GM19463 (cell line): ENCODE data around the gene CCSER2.
A peak's percentile ranks its signal among the peaks of the same experiment; 100 is the strongest.
"Not testable (repeated sequence)": the region's sequence is repeated elsewhere in the genome, so short reads cannot be mapped to it uniquely, and the experiment has no call there.

Source experiments
- ATAC-seq: cut with Tn5 transposase; IDR thresholded peaks from one replicate; pipeline ENCODE4 v1.9.1; 2021; ENCODE audit warnings: mild to moderate bottlenecking, moderate library complexity; ENCODE audit not compliant: unreplicated experiment

The CCSER2 gene

GRCh38 chr10:84511709-84512285 is 183.4 kb downstream of the CCSER2 start:
- ATAC-seq = no peak

GRCh38 chr10:84517554-84517953 is 189.2 kb downstream of the CCSER2 start:
- no peak for ATAC-seq

DNA sequence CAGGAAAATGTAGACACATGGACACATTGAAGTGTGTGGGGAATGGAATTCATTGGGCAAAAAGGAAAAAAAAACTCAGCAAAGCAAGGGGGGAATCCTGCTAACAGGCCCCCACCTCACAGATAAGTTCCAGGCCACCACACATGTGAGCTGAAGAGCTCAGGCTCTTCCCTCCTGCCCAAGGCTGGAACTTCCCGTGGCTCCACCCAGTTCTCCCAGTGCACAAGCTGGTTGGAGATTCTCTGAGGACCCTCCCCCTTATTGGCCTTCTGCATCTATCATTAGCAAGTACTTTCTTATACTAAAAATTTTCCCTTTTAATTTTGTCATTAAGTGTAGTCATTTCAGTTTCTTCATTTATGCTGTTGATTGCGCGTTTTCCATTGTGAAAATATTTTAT is 190.8 kb downstream of the CCSER2 start:
- no peak for ATAC-seq

DNA sequence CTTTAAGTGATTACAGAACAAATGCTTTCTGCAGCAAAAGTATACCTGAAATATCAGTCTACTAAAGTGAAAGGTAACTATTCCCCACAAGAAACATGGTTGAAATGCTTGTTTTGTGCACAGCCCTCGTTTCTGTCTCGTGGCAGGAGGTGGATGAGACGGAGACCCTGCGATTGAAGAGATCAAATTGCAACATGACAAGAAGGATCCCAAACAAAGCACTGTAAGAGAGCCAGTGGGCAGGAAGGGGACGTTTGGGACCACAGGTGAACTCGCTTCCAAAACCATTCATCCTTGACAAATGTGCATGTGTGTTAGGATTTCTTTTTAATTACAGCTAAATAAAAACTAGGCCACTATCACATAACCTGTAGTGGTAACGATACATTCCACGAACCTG is 192.6 kb downstream of the CCSER2 start:
- ATAC-seq = no peak

DNA sequence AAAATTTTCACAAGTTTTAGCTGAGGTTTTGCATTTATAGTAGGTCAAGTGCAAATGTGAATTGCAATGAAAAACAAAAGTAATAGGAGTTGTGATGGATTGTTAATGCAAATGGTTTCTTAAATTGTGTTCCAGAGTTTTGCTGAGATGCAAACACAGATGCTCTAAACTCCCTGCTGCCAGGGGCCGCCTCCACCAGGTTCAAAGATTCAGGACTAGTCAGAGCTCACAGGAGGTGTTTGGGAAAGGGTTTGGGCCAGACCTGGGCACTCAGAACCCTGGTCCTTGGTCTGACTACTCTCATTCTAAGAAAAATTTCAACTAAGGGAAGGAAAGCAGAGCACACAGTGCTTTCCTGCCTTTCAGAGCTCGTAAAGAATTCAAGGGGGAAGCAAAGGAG is 193.1 kb downstream of the CCSER2 start:
- no peak for ATAC-seq

- no peak for ATAC-seq
Observed at GRCh38 chr10:84522612-84523462, 194.4 kb downstream of the CCSER2 start.

- ATAC-seq = no peak
Observed at GRCh38 chr10:84523526-84523925, 195.1 kb downstream of the CCSER2 start.

DNA sequence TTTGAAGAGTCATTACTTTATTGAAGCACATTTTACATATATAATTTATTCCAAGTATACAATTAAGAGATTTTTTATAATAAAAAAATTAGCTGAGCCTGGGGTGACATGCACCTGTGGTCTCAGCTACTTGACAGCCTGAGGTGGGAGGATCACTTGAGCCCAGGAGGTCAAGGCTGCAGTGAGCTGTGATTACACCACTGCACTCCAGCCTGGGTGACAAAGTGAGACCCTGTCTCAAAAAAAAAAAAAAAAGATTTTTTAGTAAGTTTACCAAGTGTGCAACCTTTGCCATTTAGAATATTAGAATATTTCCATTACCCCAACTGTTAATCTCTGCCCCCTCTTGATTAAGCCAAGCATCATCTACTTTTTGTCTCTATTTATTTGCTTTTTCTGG is 196.0 kb downstream of the CCSER2 start:
- no peak for ATAC-seq

- no peak for ATAC-seq
Observed at GRCh38 chr10:84525120-84525806, 196.9 kb downstream of the CCSER2 start.

GRCh38 chr10:84525807-84526182 is 197.4 kb downstream of the CCSER2 start:
- ATAC-seq = not testable (repeated sequence)

DNA sequence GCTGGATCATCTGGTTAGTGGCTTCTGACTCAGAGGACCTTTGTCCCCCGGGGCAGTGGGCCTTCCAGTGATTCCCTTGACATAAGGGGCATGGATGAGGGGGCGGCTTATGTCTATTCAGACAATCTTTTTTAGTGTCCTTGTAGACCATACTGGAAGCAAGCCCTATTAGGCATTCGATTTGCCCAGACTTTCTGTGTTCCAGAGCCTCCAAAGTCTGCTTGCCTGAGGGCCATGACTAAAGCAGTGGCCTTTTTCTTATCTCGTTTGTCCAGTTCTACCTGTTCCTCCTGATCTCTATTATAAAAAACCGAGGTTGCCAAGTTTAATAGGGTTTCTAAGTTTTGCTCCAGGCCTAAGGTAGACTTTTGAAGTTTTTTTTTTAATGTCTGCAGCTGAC is 199.0 kb downstream of the CCSER2 start:
- ATAC-seq = not testable (repeated sequence)

DNA sequence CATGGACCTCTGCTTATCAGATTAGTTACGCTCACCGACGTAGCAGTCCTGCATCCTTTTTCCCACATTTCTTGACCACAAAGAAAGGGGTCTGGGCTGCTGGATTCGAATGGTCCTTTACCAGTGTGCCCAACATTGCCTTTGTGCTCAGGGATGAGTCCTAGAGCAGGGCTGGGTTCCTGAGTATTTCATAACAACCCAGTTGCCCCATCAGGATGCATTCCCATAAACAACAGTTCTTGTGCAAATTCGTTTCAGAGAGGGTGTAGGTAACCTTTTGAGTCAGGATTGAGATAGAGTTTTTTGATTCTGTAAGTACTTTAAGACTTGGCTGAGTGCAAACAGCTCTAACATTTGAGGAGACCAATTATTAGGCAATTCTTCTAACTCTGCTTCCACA is 200.1 kb downstream of the CCSER2 start:
- ATAC-seq = not testable (repeated sequence)

DNA sequence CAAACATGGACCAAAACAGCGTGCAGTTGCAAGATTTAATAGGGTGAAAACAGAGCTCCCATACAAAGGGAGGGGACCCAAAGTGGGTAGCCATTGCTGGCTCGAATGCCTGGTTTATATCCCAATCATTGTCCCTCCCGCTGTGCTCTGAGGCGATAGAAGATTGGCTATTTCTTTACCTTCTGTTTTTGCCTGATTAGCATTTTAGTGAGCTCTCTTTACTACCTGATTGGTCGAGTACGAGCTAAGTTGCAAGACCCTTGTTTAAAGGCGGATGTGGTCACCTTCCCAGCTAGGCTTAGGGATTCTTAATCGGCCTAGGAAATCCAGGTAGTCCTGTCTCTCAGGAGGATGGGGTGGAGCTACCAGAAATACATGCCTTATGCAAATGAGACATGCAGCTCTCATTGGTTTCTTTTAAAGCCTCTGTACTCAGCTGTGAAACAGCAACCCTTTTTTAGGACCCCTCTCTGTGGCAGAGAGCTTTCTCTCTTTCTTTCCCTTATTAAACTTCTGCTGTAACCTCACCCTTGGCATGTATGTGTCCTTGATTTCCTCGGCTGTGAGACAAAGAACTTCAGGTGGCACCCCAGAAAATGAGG is 202.4 kb downstream of the CCSER2 start:
- no peak for ATAC-seq

- no peak for ATAC-seq
Observed at GRCh38 chr10:84531396-84531795, 203.0 kb downstream of the CCSER2 start.

DNA sequence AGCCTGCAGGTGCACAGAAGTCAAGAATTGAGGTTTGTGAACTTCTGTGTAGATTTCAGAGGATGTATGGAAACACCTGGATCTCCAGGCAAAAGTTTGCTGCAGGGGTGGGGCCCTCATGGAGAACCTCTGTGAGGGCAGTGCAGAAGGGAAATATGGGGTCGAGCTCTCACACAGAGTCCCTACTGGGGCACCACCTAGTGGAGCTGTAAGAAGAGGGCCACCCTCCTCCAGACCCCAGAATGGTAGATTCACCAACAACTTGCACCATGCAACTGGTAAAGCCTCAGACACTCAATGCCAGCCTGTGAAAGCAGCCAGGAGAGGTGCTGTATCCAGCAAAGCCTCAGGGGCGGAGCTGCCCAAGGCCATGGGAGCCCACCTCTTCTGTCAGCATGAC is 205.8 kb downstream of the CCSER2 start:
- ATAC-seq = no peak

DNA sequence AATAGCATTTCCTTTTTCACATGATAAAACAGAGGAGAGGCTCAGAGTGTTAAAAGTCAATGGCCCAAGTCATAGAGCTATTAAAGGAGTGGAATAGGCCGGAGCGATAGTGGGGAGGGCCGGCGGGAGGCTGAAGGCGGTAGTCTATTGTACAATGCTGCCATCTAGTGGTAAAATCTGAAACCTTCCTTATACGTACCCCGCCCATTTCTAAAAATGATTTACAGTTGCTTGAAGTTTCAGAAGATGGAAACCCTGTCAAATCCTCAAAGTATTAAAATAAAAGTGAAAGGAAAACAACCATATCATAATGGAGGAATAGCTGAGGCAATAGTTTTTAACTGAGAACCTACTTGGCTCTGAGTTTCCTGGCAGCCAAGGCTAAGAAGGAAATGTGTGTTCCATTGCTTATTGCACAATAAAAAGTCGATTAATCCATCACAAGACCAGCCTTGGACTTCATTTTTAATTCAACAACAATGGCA is 209.1 kb downstream of the CCSER2 start:
- peak; percentile 65 for ATAC-seq

DNA sequence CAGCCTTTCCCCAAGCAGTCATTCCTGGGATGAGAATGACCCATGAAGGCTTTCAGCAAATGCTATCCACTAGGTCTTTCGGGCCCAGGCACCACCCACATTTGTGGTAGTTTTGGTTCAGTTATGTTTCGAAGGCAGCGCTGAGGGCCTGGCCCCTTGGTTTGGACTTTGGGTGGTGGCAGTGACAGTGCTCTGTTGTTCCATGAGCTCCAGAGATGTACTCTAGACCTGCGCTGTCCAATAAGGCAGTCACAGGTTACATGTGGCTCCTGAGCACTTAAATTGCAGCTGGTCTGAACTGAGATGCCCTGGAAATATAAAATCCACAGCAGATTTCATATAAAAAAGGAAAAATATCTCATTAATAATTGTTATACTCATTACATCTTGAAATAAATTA is 209.6 kb downstream of the CCSER2 start:
- no peak for ATAC-seq

GRCh38 chr10:84539216-84539615 is 210.8 kb downstream of the CCSER2 start:
- no peak for ATAC-seq

DNA sequence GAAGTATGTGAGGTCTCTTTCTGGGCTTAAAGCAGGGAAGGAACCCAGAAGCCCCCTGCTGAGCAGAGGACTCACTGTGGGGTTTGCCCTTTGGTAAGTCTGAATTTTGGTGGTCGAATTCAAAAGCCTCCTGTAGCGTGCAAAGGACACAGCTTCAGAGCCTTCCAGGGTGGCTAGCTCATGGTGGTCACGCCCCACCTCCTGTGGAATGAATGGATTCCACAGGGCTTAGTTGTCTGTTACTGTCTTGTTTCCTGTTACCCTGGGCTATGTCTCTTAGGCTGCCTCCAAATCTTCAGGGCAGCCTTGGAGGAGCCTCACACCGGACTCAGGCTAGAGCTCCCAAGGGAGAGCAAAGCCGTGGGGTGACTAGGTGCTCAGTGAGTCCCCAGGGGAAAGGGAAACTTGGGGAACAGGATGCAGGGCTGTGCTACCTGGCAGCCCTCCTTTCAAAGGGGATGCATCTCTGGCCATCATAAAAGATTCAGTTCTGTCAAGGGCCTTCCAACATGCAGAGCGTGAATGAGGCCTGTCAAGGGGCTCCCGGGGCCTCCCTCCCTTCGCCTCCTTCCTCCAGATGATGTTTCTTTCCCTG is 211.7 kb downstream of the CCSER2 start:
- ATAC-seq = peak; percentile 3

DNA sequence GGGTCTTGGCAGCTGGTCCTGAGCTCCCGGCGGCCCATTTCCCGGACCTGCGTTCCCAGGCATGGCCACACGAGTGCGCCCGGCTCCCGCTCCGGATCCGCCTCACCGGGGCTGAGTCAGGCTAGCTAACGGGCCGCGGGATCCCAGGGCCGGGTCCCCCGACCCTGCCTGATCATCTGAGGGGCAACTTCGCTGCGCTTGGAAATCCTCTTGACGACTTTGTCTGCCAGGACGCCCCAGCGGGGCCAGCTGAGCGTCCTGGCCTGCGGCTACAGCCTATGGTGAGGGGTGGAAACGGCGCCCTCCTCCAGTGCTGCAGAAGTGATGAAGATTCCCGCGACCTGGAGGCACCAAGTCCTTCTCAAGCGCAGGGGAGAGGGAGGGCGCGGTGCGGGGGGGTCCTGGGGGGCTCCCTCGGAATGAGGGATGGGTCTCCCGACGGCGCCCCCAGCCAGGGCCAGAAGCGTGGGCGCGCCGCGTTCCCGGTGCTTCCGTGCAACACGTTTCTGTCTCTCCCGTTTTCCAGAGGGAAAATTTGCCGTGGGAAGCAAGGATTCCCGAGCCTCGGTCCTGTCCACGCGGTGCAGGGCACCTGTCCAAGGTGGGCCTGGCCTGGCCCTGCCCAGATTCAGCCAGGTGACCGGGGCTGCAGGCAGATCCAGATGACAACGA is 212.4 kb downstream of the CCSER2 start:
- ATAC-seq = peak; percentile 84

DNA sequence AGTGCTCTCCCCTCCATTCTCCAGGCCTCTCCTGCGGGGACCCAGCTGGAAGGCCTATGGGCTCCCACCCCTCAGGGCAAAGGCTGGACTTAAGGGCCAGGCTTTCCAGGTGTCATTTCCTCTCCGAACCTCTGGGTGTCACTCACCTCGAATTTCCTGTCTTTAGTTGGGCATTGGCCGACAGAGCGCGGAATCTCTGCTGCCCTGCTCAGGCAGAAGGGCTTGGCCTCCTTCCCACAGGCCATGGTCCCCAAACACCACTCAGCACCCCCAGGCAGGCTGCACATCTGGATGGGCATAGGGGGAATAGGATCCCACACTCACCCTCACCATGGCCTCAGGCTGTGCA is 212.9 kb downstream of the CCSER2 start:
- ATAC-seq = no peak
